Measurements from ENCODE around the gene OGFRL1. TPM values are rescaled to one million over a fixed set of nuclear protein-coding genes. Genes with fewer than 3 reads are reported as not detected.

The OGFRL1 gene
- total RNA-seq, 1 donor from 2014 or later, result 7.1 TPM

DNA sequence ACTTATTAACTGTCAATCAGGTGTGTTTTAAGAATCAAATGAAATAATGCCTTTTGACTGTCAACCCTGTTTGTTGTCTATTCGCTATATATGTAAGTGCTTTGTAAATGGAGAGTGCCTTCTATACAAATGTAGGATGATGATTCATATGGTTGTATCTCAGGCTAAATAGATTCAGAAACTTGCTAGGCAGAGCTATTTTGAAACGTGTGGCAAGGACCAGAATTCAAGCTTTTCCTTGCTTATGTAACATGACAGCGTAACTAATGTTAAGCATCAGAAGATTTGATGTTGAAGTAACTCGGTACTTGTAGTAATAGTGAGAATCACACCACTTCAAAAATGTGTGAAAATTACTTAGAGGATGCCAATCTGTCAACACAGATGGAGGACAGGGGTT is 3.4 kb downstream of the OGFRL1 start:
- peaks cover 18% of the 10 kb centered on the region for H3K36me3 ChIP-seq
- H3K27ac ChIP-seq (replicated peaks), result peak overlapping the region; percentile 96
- peak overlapping the region; percentile 83 for H3K4me3 ChIP-seq
- no peak for DNase-seq
- no peak for TF ChIP-seq CTCF (IDR thresholded peaks at IDR 0.05; ENCODE audit: borderline replicate concordance)
- intact Hi-C loops (cut with micrococcal nuclease), result loop anchor here (10.0 kb wide), 1 partner anchor 53 kb away; no protein-coding TSS in a partner anchor
- no peaks in the 10 kb centered on the region for H3K9me3 ChIP-seq (replicated peaks)
- H3K27me3 ChIP-seq (ENCODE audit: low read depth), result no peaks in the 10 kb centered on the region
- H3K4me1 ChIP-seq, result peaks cover 58% of the 10 kb centered on the region

- no peaks in the 10 kb centered on the region for H3K9me3 ChIP-seq (replicated peaks)
- H3K4me1 ChIP-seq, result peaks cover 43% of the 10 kb centered on the region
- H3K27ac ChIP-seq (replicated peaks), result no peak overlapping the region
- TF ChIP-seq CTCF (IDR thresholded peaks at IDR 0.05; ENCODE audit: borderline replicate concordance), result no peak
- DNase-seq, result no peak
- H3K36me3 ChIP-seq, result peaks cover 28% of the 10 kb centered on the region
- intact Hi-C loops (cut with micrococcal nuclease), result loop anchor here (10.0 kb wide), 1 partner anchor 51 kb away; no protein-coding TSS in a partner anchor
- H3K4me3 ChIP-seq, result no peak overlapping the region
- no peaks in the 10 kb centered on the region for H3K27me3 ChIP-seq (ENCODE audit: low read depth)
Observed at GRCh38 chr6:71294121-71294523, 5.5 kb downstream of the OGFRL1 start.

GRCh38 chr6:71298459-71298858 is 9.8 kb downstream of the OGFRL1 start:
- H3K36me3 ChIP-seq, result peaks cover 39% of the 10 kb centered on the region
- H3K4me1 ChIP-seq, result peaks cover 22% of the 10 kb centered on the region
- H3K4me3 ChIP-seq, result no peak overlapping the region
- intact Hi-C loops (cut with micrococcal nuclease), result loop anchor here (10.0 kb wide), 1 partner anchor 46 kb away; no protein-coding TSS in a partner anchor
- DNase-seq, result no peak
- H3K9me3 ChIP-seq (replicated peaks), result no peaks in the 10 kb centered on the region
- no peaks in the 10 kb centered on the region for H3K27me3 ChIP-seq (ENCODE audit: low read depth)
- no peak for TF ChIP-seq CTCF (IDR thresholded peaks at IDR 0.05; ENCODE audit: borderline replicate concordance)
- H3K27ac ChIP-seq (replicated peaks), result no peak overlapping the region

DNA sequence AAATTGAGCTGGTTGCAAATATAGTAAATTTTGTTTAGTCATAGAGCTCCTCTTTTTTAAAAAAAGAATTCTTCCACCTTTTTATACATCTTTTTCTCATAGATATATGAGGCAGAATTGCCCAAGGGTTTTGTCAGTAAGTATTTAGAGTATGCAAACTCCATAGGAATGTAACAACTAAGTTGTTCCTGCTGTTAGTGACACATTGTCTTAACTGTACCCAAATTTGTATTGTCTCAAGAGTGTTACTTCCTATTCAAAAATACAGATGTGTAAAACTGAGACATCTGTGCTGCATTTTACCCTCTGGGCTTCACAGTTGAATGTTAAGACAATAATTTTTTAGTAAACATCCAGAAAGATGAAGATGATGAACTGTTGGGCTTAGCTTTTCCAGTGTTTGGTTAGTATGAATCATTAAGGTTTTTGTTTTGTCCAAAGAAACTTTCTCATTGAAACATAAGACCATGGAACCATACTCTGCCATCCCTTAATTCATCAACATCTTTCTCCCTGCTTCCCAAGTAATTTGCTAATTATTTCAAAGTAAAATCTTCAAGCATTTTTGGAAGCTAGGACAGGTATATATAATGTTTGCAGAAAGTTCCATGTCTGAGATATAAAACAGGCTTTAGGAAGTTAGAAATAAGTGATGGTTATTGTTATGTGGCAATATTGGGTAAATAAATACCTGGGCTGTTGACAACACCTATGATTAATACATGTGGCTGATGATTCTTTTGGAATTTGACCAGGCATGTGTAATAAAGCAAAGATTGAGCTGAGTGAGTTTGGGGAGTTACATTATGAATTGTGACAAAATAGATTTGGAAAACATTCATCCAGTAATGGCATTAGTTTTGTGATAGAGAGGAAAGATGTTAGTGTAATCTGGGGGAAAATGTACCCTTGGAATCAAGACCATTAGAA is 11.2 kb downstream of the OGFRL1 start:
- H3K36me3 ChIP-seq, result peaks cover 39% of the 10 kb centered on the region
- H3K4me1 ChIP-seq, result peaks cover 10% of the 10 kb centered on the region
- no peak for DNase-seq
- H3K9me3 ChIP-seq (replicated peaks), result no peaks in the 10 kb centered on the region
- TF ChIP-seq CTCF (IDR thresholded peaks at IDR 0.05; ENCODE audit: borderline replicate concordance), result no peak
- no peaks in the 10 kb centered on the region for H3K27me3 ChIP-seq (ENCODE audit: low read depth)
- intact Hi-C loops (cut with micrococcal nuclease), result loop anchor here (10.0 kb wide), 1 partner anchor 45 kb away; no protein-coding TSS in a partner anchor
- H3K27ac ChIP-seq (replicated peaks), result no peak overlapping the region
- no peak overlapping the region for H3K4me3 ChIP-seq

GRCh38 chr6:71300561-71301168 is 12.1 kb downstream of the OGFRL1 start:
- intact Hi-C loops (cut with micrococcal nuclease), result no loop called here
- Histone ChIP-seq H3K4me1 (peaks cover 10% of the 10 kb centered on the region), H3K9me3 (replicated peaks) (no peaks in the 10 kb centered on the region), H3K27ac (replicated peaks) (no peak overlapping the region), H3K36me3 (peaks cover 32% of the 10 kb centered on the region), H3K4me3 (no peak overlapping the region), H3K27me3 (ENCODE audit: low read depth) (no peaks in the 10 kb centered on the region)
- no peak for DNase-seq
- no peak for TF ChIP-seq CTCF (IDR thresholded peaks at IDR 0.05; ENCODE audit: borderline replicate concordance)
